Vagina (tissue), 2 donors: ENCODE measurements around the gene FBXO21.

Experiments
- CTCF ChIP-seq, 3 experiments: fragments of 450-650 bp in 2 of 3; fragments of 200-600 bp in 1 of 3; sonication (generic) in 1 of 3; IDR thresholded peaks; one replicate each; pipeline ENCODE4 v1.5.1; 2017 to 2019; ENCODE audit warnings: antibody characterized with exemption in 3 of 3, mild to moderate bottlenecking in 2 of 3, moderate library complexity in 2 of 3
- POLR2A ChIP-seq, 2 donors: fragments of 450-650 bp; IDR thresholded peaks; one replicate each; pipeline ENCODE4 v1.6.1; 2017; ENCODE audit warnings: antibody characterized with exemption in 2 of 2, mild to moderate bottlenecking in 2 of 2, moderate library complexity in 2 of 2
- POLR2AphosphoS5 ChIP-seq, 2 donors: sonication (generic); formaldehyde crosslinking; IDR thresholded peaks; one replicate each; pipeline ENCODE4 v1.9.0; 2017; ENCODE audit warnings: antibody characterized with exemption in 2 of 2, mild to moderate bottlenecking in 2 of 2, low read depth in 1 of 2; ENCODE audit not compliant: insufficient read depth in 1 of 2

DNA sequence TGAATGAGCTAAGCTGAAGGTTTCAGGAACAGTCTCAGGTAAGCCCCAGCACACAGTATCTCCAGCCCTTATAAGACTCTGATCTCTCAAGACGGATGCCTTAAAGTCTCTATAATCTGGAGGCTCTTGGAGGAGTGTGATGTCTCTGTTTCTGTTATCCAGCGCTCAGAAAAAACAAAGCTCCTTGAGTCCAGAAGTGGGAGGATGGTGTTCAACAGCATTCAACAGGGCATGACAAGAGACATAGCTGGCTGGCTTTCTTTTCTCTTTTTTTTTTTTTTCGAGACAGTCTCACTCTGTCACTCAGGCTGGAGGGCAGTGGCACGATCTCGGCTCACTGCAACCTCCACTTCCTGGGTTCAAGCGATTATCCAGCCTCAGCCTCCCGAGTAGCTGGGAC, 59.5 kb downstream of the FBXO21 start:
- no peak for TF ChIP-seq CTCF (IDR thresholded peaks at IDR 0.05)
- no peak for TF ChIP-seq POLR2AphosphoS5 (IDR thresholded peaks at IDR 0.05; ENCODE audit: insufficient read depth in 1 of 2, low read depth in 1 of 2)
- no peak for TF ChIP-seq POLR2A (IDR thresholded peaks at IDR 0.05)
